H1 (cell line): ENCODE measurements around the gene GABRG3. TPM values are rescaled to one million over a fixed set of nuclear protein-coding genes. Genes with fewer than 3 reads are reported as not detected.

Source experiments
- BRCA1 ChIP-seq: IDR thresholded peaks from 2 replicates; pipeline ENCODE4 v1.6.1; 2012; ENCODE audit warnings: low read depth, low read length, improper control_type of control experiment
- CBX8 ChIP-seq: fragments of 300-800, 300-1000 bp; sonication (generic); IDR thresholded peaks from 2 replicates; pipeline ENCODE4 v1.7.1; 2016; ENCODE audit warnings: low read depth, low read length, borderline replicate concordance
- CHD7 ChIP-seq: fragments of 300-600 bp; sonication (generic); IDR thresholded peaks from 2 replicates; pipeline ENCODE4 v1.7.1; 2012; ENCODE audit warnings: low read length, moderate library complexity, mild to moderate bottlenecking, inconsistent platforms; ENCODE audit not compliant: insufficient replicate concordance
- JUND ChIP-seq: IDR thresholded peaks from 2 replicates; pipeline ENCODE4 v1.6.1; 2011; ENCODE audit warnings: mild to moderate bottlenecking, improper control_type of control experiment, low read length
- POLR2A ChIP-seq, 2 experiments: IDR thresholded peaks; 1 replicate in 1 of 2; 2 replicates in 1 of 2; pipeline ENCODE4 v1.6.1; 2011; ENCODE audit warnings: low read depth in 2 of 2, low read length in 2 of 2, mild to moderate bottlenecking in 2 of 2; ENCODE audit errors: control extremely low read depth in 1 of 2
- polyA plus RNA-seq, 7 experiments: library from polyadenylated mRNA; depleted of rRNA in 3 of 7; stranded (reverse) in 5 of 7; unstranded in 2 of 7; fragments of >200 nt in 5 of 7; fragments of 200-250 nt in 2 of 7; gene quantifications; 1 replicate in 5 of 7; 2 replicates in 1 of 7; 4 replicates in 1 of 7; pipeline versions ENCODE4 v1.2.1 to v1.2.3, GENCODE V29; 2011 to 2013; ENCODE audit warnings: missing spikeins in 2 of 7, mixed read lengths in 2 of 7
- total RNA-seq: library from RNA; stranded (reverse); fragmentation: NEBNext Ultra II Directional; extraction: Animal tissue kit (Norgen Biotek cat#: 25700); gene quantifications from 2 replicates; pipeline ENCODE4 v1.2.1, GENCODE V29; 2021

The GABRG3 gene
- total and polyA plus RNA-seq, 2 of the 8 experiments (the other 6 are each of a cell fraction or from before 2014, with no cell fraction given), result 0.17 to 0.80 TPM

- no peak for TF ChIP-seq CHD7
- TF ChIP-seq POLR2A (IDR thresholded peaks at IDR 0.05; ENCODE audit: control extremely low read depth in 1 of 2, low read depth in 2 of 2, low read length in 2 of 2), result no peak
- TF ChIP-seq CBX8, result no peak
- TF ChIP-seq BRCA1, result no peak
- TF ChIP-seq JUND, result no peak
Measured at GRCh38 chr15:27475395-27475794, 504.4 kb downstream of the GABRG3 start (continued).
